Upper lobe of right lung (tissue), 1 donor: ENCODE data around the gene CIRBP. TPM values are rescaled to one million over a fixed set of nuclear protein-coding genes. Genes with fewer than 3 reads are reported as not detected.

ENCODE experiments used
- ATAC-seq: fragments of 200-7000 bp; cut with Tn5 transposase; one replicate; pipeline ENCODE4 v1.9.1; 2020; ENCODE audit warnings: mild to moderate bottlenecking, moderate library complexity
- DNase-seq: peaks from one replicate; pipeline ENCODE4 v3.0.0-alpha.2; 2020
- H3K27ac ChIP-seq: fragments of 200-600 bp; one replicate; pipeline ENCODE4 v1.8.0; 2022
- H3K27me3 ChIP-seq: fragments of 200-600 bp; one replicate; pipeline ENCODE4 v1.8.0; 2022; ENCODE audit warnings: mild to moderate bottlenecking
- H3K36me3 ChIP-seq: fragments of 200-600 bp; one replicate; pipeline ENCODE4 v1.8.0; 2022
- H3K4me1 ChIP-seq: fragments of 200-600 bp; one replicate; pipeline ENCODE4 v1.8.0; 2022
- H3K4me3 ChIP-seq: fragments of 200-600 bp; one replicate; pipeline ENCODE4 v1.8.0; 2022; ENCODE audit warnings: mild to moderate bottlenecking
- H3K9me3 ChIP-seq: fragments of 200-600 bp; one replicate; pipeline ENCODE4 v1.8.0; 2022
- CTCF ChIP-seq: fragments of 200-600 bp; IDR thresholded peaks from one replicate; pipeline ENCODE4 v1.8.0; 2022; ENCODE audit warnings: antibody characterized with exemption
- intact Hi-C: fragments of 100-400 bp; cut with DNase I; formaldehyde crosslinking; loops from one replicate; pipeline ENCODE4 v1.11.0; 2022
- total RNA-seq: library from RNA; stranded (reverse); fragmentation: NEBNext Ultra II Directional; extraction: Animal tissue kit (Norgen Biotek cat#: 25700); gene quantifications from one replicate; pipeline ENCODE4 v1.2.1, GENCODE V29; 2021
- donor health status: DM: no; HTN: yes; CAD: no; lungs with severe emphysema.

CIRBP gene
- total RNA-seq, 1 donor from 2014 or later, result 322 TPM

GRCh38 chr19:1282588-1283206 lies 13.6 kb downstream of the CIRBP start:
- no peak for ATAC-seq

GRCh38 chr19:1283207-1283916 lies 14.2 kb downstream of the CIRBP start:
- DNase-seq, result no peak
- peaks cover 5% of the 10 kb centered on the region for H3K36me3 ChIP-seq
- H3K4me3 ChIP-seq, result no peak overlapping the region
- intact Hi-C loops, result no loop called here
- H3K9me3 ChIP-seq, result no peaks in the 10 kb centered on the region
- no peak overlapping the region for H3K27ac ChIP-seq
- no peak for ATAC-seq
- no peaks in the 10 kb centered on the region for H3K4me1 ChIP-seq
- no peak for TF ChIP-seq CTCF
- peaks cover 43% of the 10 kb centered on the region for H3K27me3 ChIP-seq

More at GRCh38 chr19:1282588-1283206, 13.6 kb downstream of the CIRBP start:
- intact Hi-C loops, result no loop called here
- Histone ChIP-seq H3K9me3 (no peaks in the 10 kb centered on the region), H3K4me3 (no peak overlapping the region), H3K27ac (no peak overlapping the region), H3K27me3 (peaks cover 36% of the 10 kb centered on the region), H3K36me3 (peaks cover 8% of the 10 kb centered on the region), H3K4me1 (no peaks in the 10 kb centered on the region)
- TF ChIP-seq CTCF, result no peak
- no peak for DNase-seq

GRCh38 chr19:1283917-1284292 lies 14.8 kb downstream of the CIRBP start:
- Histone ChIP-seq H3K27ac (no peak overlapping the region), H3K4me3 (no peak overlapping the region), H3K27me3 (peaks cover 49% of the 10 kb centered on the region), H3K9me3 (no peaks in the 10 kb centered on the region), H3K36me3 (peaks cover 3% of the 10 kb centered on the region), H3K4me1 (no peaks in the 10 kb centered on the region)
- DNase-seq, result no peak
- intact Hi-C loops, result no loop called here
- no peak for ATAC-seq
- no peak for TF ChIP-seq CTCF

DNA sequence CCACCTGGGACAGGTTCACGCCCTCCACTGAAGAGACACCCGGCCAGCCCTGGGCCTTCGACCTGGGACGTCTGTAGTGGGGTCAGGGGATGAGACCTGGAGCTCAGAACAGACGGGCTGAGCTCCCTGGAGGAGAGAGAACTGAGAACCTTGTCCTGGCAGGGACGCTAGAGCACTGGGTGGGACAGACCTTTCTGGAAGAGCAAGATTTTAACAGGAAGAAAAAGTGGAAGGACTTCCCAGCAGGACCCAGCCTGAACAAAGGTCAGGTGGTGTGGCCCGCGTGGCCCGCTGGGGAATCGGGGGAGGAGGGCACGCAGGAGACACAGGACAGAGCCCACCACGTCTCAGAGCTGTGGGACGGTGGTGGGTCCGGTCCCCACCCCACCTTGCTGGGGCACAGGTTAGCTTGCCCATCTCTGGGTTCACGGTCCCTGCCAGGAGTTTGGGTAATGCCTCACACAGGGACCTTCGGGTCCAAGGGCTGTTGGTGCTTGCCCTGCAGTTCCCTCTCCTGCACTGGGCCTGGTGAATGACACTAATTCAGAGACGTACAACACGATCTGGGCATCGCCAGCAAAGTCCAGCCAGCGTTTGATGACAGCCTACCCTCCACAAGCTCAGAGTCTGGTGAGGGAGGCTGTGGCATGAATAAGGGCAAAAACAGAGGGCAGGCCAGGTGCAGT lies 15.3 kb downstream of the CIRBP start:
- no peak for TF ChIP-seq CTCF
- H3K36me3 ChIP-seq, result no peaks in the 10 kb centered on the region
- intact Hi-C loops, result no loop called here
- no peaks in the 10 kb centered on the region for H3K4me1 ChIP-seq
- no peak overlapping the region for H3K4me3 ChIP-seq
- no peaks in the 10 kb centered on the region for H3K9me3 ChIP-seq
- H3K27ac ChIP-seq, result no peak overlapping the region
- no peak for ATAC-seq
- H3K27me3 ChIP-seq, result peaks cover 52% of the 10 kb centered on the region
- no peak for DNase-seq

DNA sequence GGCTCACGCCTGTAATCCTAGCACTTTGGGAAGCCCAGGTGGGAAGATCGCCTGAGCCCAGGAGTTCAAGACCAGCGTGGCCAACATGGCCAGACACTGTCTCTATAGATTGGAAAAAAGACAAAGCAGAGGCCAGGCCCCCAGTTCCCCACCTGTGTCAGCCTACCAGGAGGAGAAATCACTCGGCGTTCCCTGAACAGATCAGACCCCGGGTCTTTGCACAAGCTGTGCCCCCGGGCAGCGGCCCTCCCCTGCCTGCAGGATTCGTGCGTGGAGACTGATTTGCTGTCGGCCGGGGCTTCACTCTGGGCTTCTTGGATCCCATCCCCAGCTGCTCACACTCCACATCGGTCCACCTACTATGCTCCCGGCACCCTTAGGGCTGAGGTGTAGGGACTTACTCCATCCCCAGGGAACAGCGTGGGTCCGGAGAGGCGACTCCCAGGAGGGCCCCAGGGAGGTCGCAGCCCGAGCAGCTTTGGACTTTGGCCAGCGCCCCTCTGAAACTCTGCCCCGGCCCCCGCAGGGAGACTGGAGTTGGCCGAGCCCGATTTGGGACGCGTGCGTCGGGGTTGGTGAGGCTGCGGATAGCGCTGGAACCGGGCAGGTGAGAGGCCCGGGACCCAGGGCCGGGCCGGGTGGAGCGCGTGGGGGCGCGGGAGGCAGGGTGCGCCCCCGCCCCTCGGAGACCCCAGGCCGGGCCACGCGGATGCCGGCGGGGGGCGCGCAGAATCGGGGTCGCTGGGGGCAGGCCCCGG lies 16.0 kb downstream of the CIRBP start:
- no peak overlapping the region for H3K4me3 ChIP-seq

More for the DNA sequence above, 16.0 kb downstream of the CIRBP start:
- H3K9me3 ChIP-seq, result no peaks in the 10 kb centered on the region
- H3K36me3 ChIP-seq, result no peaks in the 10 kb centered on the region
- intact Hi-C loops, result no loop called here
- no peaks in the 10 kb centered on the region for H3K4me1 ChIP-seq
- ATAC-seq (no peak), DNase-seq (no peak)
- no peak for TF ChIP-seq CTCF
- no peak overlapping the region for H3K27ac ChIP-seq
- peaks cover 60% of the 10 kb centered on the region for H3K27me3 ChIP-seq
